Left colon (tissue), 2 donors: ENCODE results near the gene PSPC1. TPM values are rescaled to one million over a fixed set of nuclear protein-coding genes. Genes with fewer than 3 reads are reported as not detected.

Experiments
- ATAC-seq: fragments of 200-7000 bp; cut with Tn5 transposase; one replicate; pipeline ENCODE4 v1.9.1; 2020; ENCODE audit warnings: mild to moderate bottlenecking, moderate library complexity
- DNase-seq, 2 donors: peaks; one replicate each; pipeline ENCODE4 v3.0.0-alpha.2; 2020
- intact Hi-C, 2 donors: fragments of 100-400 bp; cut with DNase I in 1 of 2; cut with micrococcal nuclease in 1 of 2; formaldehyde crosslinking; loops; one replicate each; pipeline versions ENCODE4 v1.11.2 to v1.14.0; 2022; cut with DNase I, micrococcal nuclease
- total RNA-seq, 2 donors: library from RNA; stranded (reverse); fragmentation: NEBNext Ultra II Directional; extraction: Animal tissue kit (Norgen Biotek cat#: 25700); gene quantifications; one replicate each; pipeline ENCODE4 v1.2.1, GENCODE V29; 2021
- donor health status: DM: no; HTN: no; CAD: no.
- donor health status: DM: yes; HTN: yes; CAD: no.

The PSPC1 gene
- total RNA-seq, 2 donors from 2014 or later = 43.0 to 48.6 TPM

- intact Hi-C loops = no loop called here
- no peak for DNase-seq
- peak; percentile 47 for ATAC-seq
These were observed 97.3 kb downstream of the PSPC1 start for GRCh38 chr13:19685437-19685836.

GRCh38 chr13:19685034-19685433 lies 97.7 kb downstream of the PSPC1 start:
- DNase-seq (peak; percentile 84 to 85), ATAC-seq (peak; percentile 98)
- intact Hi-C loops = no loop called here

- ATAC-seq (no peak), DNase-seq (no peak)
- intact Hi-C loops = no loop called here
These were observed 101.2 kb downstream of the PSPC1 start for GRCh38 chr13:19681517-19681916.

- ATAC-seq = no peak
- DNase-seq = no peak
- intact Hi-C loops = no loop called here
These were observed 102.0 kb downstream of the PSPC1 start for GRCh38 chr13:19680751-19681150.

- intact Hi-C loops = no loop called here
- no peak for ATAC-seq
- no peak for DNase-seq
These were observed 106.6 kb downstream of the PSPC1 start for GRCh38 chr13:19676168-19676567.

- peak; percentile 13 for ATAC-seq
- intact Hi-C loops = no loop called here
- DNase-seq = no peak
These were observed 107.8 kb downstream of the PSPC1 start for GRCh38 chr13:19674898-19675297.

- ATAC-seq (peak; percentile 18), DNase-seq (no peak)
- intact Hi-C loops = no loop called here
These were observed 109.0 kb downstream of the PSPC1 start for GRCh38 chr13:19673473-19674430.

- intact Hi-C loops = no loop called here
- DNase-seq = no peak
- ATAC-seq = no peak
These were observed 109.8 kb downstream of the PSPC1 start for GRCh38 chr13:19672990-19673389.

- ATAC-seq (no peak), DNase-seq (no peak)
- intact Hi-C loops = no loop called here
These were observed 112.6 kb downstream of the PSPC1 start for GRCh38 chr13:19670147-19670546.

- intact Hi-C loops = no loop called here
- ATAC-seq (no peak), DNase-seq (no peak)
These were observed 114.0 kb downstream of the PSPC1 start for GRCh38 chr13:19668778-19669177.

GRCh38 chr13:19665427-19665859 lies 117.3 kb downstream of the PSPC1 start:
- DNase-seq (no peak), ATAC-seq (peak; percentile 9)
- intact Hi-C loops = no loop called here

GRCh38 chr13:19664481-19665230 lies 118.1 kb downstream of the PSPC1 start:
- DNase-seq (no peak), ATAC-seq (no peak)
- intact Hi-C loops = no loop called here

- intact Hi-C loops = no loop called here
- DNase-seq (no peak), ATAC-seq (no peak)
These were observed 119.2 kb downstream of the PSPC1 start for GRCh38 chr13:19663416-19663979.

- DNase-seq (no peak), ATAC-seq (no peak)
- intact Hi-C loops = no loop called here
These were observed 121.2 kb downstream of the PSPC1 start for GRCh38 chr13:19661561-19661960.

GRCh38 chr13:19661126-19661525 lies 121.6 kb downstream of the PSPC1 start:
- no peak for DNase-seq

GRCh38 chr13:19658831-19659230 lies 123.9 kb downstream of the PSPC1 start:
- no peak for DNase-seq
- ATAC-seq = no peak
- intact Hi-C loops = no loop called here

More at GRCh38 chr13:19661126-19661525, 121.6 kb downstream of the PSPC1 start:
- intact Hi-C loops = no loop called here
- ATAC-seq = no peak

- no peak for DNase-seq
- no peak for ATAC-seq
- intact Hi-C loops = no loop called here
These were observed 124.7 kb downstream of the PSPC1 start for GRCh38 chr13:19657872-19658591.
